Measurements from ENCODE around the gene AZI2.

AZI2 gene

GRCh38 chr3:28347374-28348264, 1.0 kb downstream of the AZI2 start:
- TF ChIP-seq CTCF (IDR thresholded peaks at IDR 0.05; ENCODE audit: control insufficient read depth, extremely low read depth, insufficient read depth), result no peak
- DNase-seq (ENCODE audit: low read depth), result no peak

GRCh38 chr3:28345690-28346089, 2.9 kb downstream of the AZI2 start:
- DNase-seq (ENCODE audit: low read depth), result no peak
- H3K4me3 ChIP-seq (ENCODE audit: low read depth, low read length), result no peak overlapping the region
- no peak for TF ChIP-seq CTCF (IDR thresholded peaks at IDR 0.05; ENCODE audit: control insufficient read depth, extremely low read depth, insufficient read depth)

More at GRCh38 chr3:28347374-28348264, 1.0 kb downstream of the AZI2 start:
- H3K4me3 ChIP-seq (ENCODE audit: low read depth, low read length), result peak overlapping the region; percentile 90

- H3K4me3 ChIP-seq (ENCODE audit: low read depth, low read length), result no peak overlapping the region
- TF ChIP-seq CTCF (IDR thresholded peaks at IDR 0.05; ENCODE audit: control insufficient read depth, extremely low read depth, insufficient read depth), result no peak
Observed at GRCh38 chr3:28343144-28343543, 5.5 kb downstream of the AZI2 start.

GRCh38 chr3:28337230-28337629, 11.4 kb downstream of the AZI2 start:
- DNase-seq (ENCODE audit: low read depth), result no peak
- no peak for TF ChIP-seq CTCF (IDR thresholded peaks at IDR 0.05; ENCODE audit: control insufficient read depth, extremely low read depth, insufficient read depth)
- no peak overlapping the region for H3K4me3 ChIP-seq (ENCODE audit: low read depth, low read length)

More at GRCh38 chr3:28343144-28343543, 5.5 kb downstream of the AZI2 start:
- no peak for DNase-seq (ENCODE audit: low read depth)

GRCh38 chr3:28335246-28335645, 13.4 kb downstream of the AZI2 start:
- DNase-seq (ENCODE audit: low read depth), result no peak
- H3K4me3 ChIP-seq (ENCODE audit: low read depth, low read length), result no peak overlapping the region
- TF ChIP-seq CTCF (IDR thresholded peaks at IDR 0.05; ENCODE audit: control insufficient read depth, extremely low read depth, insufficient read depth), result no peak

- TF ChIP-seq CTCF (IDR thresholded peaks at IDR 0.05; ENCODE audit: control insufficient read depth, extremely low read depth, insufficient read depth), result 0 out of 2 replicates have a peak, but pooled peaks have one; percentile 23
- DNase-seq (ENCODE audit: low read depth), result no peak
- H3K4me3 ChIP-seq (ENCODE audit: low read depth, low read length), result no peak overlapping the region
Observed at GRCh38 chr3:28334552-28334951, 14.1 kb downstream of the AZI2 start.
